ENCODE results near the gene PKD2L1.
"Not testable (repeated sequence)": the region's sequence is repeated elsewhere in the genome, so short reads cannot be mapped to it uniquely, and the experiment has no call there.

The PKD2L1 gene

GRCh38 chr10:100333661-100334440, 3.8 kb upstream of the PKD2L1 start:
- DNase-seq: no peak

GRCh38 chr10:100333106-100333505, 3.1 kb upstream of the PKD2L1 start:
- no peak for DNase-seq

GRCh38 chr10:100328198-100328597, 1.8 kb downstream of the PKD2L1 start:
- no peak for DNase-seq

- DNase-seq: no peak
These were observed 2.4 kb downstream of the PKD2L1 start for GRCh38 chr10:100327718-100328009.

GRCh38 chr10:100327007-100327717, 2.9 kb downstream of the PKD2L1 start:
- no peak for DNase-seq

- DNase-seq: no peak
These were observed 4.9 kb downstream of the PKD2L1 start for GRCh38 chr10:100325158-100325557.

- DNase-seq: no peak
These were observed 10.2 kb downstream of the PKD2L1 start for GRCh38 chr10:100319707-100320402.

- no peak for DNase-seq
These were observed 11.8 kb downstream of the PKD2L1 start for GRCh38 chr10:100318207-100318606.

- no peak for DNase-seq
These were observed 14.4 kb downstream of the PKD2L1 start for GRCh38 chr10:100315615-100316014.

- no peak for DNase-seq
These were observed 18.7 kb downstream of the PKD2L1 start for GRCh38 chr10:100311298-100311697.

GRCh38 chr10:100307684-100308083, 22.3 kb downstream of the PKD2L1 start:
- no peak for DNase-seq

- no peak for DNase-seq
These were observed 23.2 kb downstream of the PKD2L1 start for GRCh38 chr10:100306861-100307260.

- no peak for DNase-seq
These were observed 25.6 kb downstream of the PKD2L1 start for GRCh38 chr10:100304414-100304813.

GRCh38 chr10:100303724-100304319, 26.2 kb downstream of the PKD2L1 start:
- peak; percentile 6 for DNase-seq

- DNase-seq: not testable (repeated sequence)
These were observed 28.9 kb downstream of the PKD2L1 start for GRCh38 chr10:100301123-100301522.

- no peak for DNase-seq
These were observed 32.8 kb downstream of the PKD2L1 start for GRCh38 chr10:100297242-100297641.

GRCh38 chr10:100293066-100293465, 37.0 kb downstream of the PKD2L1 start:
- DNase-seq: no peak

GRCh38 chr10:100292300-100292699, 37.7 kb downstream of the PKD2L1 start:
- not testable (repeated sequence) for DNase-seq

GRCh38 chr10:100291356-100291755, 38.7 kb downstream of the PKD2L1 start:
- DNase-seq: no peak

GRCh38 chr10:100289641-100290040, 40.4 kb downstream of the PKD2L1 start:
- DNase-seq: no peak

GRCh38 chr10:100288196-100288595, 41.8 kb downstream of the PKD2L1 start:
- DNase-seq: no peak

- no peak for DNase-seq
These were observed 42.3 kb downstream of the PKD2L1 start for GRCh38 chr10:100287756-100288155.
